ENCODE measurements around the gene GID8.
"Not testable (repeated sequence)": the region's sequence is repeated elsewhere in the genome, so short reads cannot be mapped to it uniquely, and the experiment has no call there.

GID8 gene

DNA sequence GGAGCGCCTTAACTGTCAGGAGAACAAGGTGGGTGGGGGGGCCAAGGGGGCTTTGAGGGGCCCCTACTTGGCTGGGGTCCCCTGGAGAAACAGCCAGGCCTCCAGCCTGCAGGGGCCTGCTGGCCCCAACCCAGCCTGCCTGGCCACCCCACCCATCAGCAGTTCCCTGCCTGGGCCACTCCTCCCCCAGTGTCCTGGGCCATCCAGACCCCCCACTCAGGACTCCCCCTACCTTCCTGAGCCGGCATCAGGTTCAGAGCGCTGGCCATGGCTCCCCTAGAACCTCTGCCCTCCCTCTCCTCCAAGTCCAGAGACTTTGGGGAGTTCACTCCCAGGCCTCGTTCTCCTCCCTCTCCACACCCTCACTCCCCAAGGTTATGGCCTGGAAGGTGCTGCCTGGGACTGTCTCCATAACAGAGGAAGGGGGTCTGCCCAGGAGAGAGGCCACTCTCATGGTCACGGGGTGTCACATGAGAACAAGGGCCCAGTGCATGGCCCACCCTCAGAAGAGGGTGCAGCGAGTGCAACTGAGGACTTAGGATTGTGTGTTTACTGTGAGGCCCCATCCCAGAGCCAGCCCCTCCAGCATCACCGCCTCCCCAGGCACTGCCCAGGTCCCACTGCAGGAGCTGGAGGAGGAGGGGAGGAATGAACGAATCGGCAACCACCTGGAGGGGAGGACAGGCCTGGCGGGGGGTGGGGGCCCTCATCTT lies 20.6 kb downstream of the GID8 start:
- DNase-seq (ENCODE audit: low read depth): no peak

DNA sequence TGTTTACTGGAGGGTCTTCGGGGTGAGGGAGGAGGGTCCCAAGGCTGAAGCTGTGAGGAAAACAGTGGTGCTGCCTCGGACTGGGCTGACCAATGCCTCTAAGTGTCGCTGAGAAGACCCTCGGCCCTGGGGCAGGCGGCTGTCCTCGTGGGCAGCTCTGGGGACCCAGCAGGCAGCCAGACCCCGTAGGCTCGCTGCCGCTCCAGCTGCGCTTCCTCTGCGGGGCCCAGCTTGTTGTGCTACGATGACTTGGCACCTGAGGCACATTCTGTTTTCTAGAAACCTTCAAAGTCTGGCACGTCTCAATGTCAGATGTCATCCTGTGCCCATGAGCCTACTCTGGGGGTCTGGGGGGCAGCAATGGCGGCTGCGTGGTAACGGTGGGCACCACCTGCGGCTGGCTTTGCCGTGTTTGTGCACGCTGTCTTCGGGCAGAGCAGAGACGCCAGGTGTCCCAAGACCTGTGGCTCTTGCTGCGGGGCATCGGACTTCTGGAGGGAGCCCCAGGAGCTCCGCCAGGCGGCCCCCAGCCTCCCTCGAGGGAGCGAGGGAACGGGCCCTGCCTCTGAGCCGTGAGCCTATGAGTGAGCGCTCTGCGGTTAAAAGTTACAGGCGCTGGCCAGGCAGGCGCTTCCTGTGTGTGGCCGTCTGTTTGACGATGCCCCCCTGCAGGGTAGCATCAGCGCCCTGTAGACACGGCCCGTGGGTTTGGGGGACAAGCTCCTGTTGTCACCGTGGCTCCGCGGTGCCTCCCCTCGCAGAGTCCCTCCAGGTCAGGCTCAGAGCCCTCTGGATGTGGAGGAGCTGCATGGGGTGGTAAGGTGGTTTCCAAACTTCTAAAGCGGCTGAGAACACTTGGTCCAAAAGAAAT lies 21.4 kb downstream of the GID8 start:
- no peak for DNase-seq (ENCODE audit: low read depth)

DNA sequence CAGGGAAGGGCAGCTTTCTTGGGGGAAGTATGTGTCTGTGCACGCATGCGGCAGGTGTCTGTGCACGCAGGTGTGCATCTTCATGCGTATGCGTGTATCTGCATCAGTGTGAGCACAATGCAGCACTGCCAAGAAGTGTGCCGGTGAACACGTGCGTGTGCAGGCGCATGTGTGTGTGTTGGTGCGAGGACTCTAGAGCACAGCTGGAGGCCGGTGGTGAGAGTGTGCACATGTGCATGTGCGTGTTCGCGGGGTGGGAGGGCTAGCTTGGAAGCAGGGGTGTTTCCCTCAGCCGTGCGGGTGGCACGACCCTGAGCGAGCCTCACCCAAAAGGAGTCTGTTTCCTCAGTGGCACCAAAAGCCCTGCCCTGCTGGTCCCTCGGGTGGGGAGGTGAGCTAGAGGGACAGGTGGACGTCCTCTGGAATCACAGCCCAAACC lies 22.1 kb downstream of the GID8 start:
- no peak for DNase-seq (ENCODE audit: low read depth)

- DNase-seq (ENCODE audit: low read depth): not testable (repeated sequence)
Observed at GRCh38 chr20:62960446-62961309, 22.7 kb downstream of the GID8 start.

DNA sequence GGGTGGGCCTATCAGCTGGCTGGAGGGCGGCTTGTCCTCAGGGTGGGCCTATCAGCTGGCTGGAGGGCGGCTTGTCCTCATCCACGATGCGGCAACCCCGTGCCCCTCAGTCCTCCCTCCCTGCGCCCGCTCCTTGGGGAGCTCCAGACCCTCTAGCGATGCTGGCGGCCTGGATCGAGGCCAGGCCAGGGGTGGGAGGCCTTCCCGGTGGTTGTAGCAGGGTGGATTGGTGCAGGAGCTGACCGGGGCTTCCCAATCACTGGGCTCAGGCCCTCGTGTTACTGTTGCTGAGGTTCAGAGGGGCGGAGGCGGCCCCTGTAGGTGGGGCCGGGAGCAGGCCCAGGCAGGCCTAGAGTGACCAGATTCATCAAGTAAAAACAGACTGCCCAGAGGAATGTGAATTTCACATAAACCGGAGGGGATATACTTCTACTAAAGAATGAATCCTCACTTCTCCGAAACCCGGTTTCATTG lies 23.4 kb downstream of the GID8 start:
- DNase-seq (ENCODE audit: low read depth): no peak

DNA sequence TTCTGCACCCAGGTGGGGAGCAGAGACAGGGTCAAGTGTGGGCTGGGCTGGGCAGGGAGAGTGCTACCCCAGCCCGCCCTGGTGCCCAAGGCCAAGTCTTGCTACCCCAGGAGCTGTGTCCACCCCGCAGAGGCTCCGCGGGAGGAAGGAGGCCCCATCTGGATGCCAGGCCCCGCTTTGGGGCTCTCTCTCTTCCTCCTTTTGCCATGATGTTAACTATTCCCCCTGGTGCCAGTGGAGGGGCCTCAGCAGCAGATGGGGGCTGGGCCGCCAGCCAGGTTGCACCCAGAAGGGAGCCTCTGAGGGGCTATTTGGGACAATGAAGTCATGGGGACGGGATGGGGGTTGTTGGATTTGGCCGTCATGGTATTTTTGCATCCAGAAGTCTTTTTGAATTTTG lies 23.9 kb downstream of the GID8 start:
- no peak for DNase-seq (ENCODE audit: low read depth)

GRCh38 chr20:62962221-62962879 lies 24.4 kb downstream of the GID8 start:
- no peak for DNase-seq (ENCODE audit: low read depth)

DNA sequence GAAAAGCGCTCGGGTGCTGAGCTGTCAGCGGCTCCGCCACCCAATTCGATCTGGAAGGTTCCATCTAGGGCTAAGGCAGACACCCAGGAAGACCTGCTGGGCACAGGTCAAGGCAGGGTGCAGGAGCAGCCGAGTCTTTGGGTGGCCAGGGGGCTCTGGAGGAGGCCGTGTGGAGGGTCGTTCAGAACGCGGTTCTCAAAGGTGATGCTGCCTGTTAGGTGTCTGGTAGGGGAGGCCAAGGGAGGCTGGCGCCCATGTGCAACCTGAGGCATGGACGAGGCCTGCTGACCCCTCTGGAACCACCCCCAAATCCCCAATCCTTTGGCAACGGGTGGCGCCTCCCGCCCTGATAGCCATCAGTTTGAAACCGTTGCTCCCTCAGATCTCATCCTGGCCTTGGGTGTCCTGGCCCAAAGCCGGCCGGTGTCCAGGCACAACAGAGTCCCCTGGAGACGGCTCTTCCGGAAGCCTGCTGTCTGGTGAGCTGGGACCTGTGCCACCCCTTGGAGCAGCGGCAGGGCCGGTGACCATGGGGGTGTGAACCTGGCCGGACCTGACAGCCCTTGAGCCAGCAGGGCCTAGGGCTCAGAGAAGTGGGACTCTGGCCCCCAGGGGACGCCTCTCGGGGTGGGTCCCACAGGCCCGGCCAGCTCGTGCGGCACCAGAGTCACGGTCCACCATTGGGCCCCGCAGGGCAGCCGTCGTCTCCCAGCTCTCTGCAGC lies 25.1 kb downstream of the GID8 start:
- no peak for DNase-seq (ENCODE audit: low read depth)

GRCh38 chr20:62963614-62964397 lies 25.9 kb downstream of the GID8 start:
- DNase-seq (ENCODE audit: low read depth): no peak

GRCh38 chr20:62964700-62965099 lies 26.8 kb downstream of the GID8 start:
- DNase-seq (ENCODE audit: low read depth): no peak

DNA sequence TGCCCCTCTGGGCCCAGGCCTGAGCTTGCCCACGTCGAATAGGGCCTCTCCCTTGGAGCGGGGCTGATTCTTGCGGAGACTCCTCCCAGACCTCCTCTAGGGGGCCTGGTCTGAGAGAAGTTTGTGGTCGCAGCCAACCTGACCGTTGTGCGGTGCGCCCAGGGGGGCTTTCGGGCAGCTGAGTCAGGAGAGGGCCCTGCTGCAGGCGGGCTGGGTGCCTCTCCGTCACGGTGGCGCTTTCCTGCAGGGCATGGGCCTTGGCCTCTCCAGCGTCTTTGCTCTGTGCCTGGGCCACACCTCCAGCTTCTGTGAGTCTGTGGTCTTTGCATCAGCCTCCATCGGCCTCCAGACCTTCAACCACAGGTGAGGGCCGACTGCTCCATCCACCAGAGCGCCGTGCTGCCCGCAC lies 27.4 kb downstream of the GID8 start:
- no peak for DNase-seq (ENCODE audit: low read depth)

DNA sequence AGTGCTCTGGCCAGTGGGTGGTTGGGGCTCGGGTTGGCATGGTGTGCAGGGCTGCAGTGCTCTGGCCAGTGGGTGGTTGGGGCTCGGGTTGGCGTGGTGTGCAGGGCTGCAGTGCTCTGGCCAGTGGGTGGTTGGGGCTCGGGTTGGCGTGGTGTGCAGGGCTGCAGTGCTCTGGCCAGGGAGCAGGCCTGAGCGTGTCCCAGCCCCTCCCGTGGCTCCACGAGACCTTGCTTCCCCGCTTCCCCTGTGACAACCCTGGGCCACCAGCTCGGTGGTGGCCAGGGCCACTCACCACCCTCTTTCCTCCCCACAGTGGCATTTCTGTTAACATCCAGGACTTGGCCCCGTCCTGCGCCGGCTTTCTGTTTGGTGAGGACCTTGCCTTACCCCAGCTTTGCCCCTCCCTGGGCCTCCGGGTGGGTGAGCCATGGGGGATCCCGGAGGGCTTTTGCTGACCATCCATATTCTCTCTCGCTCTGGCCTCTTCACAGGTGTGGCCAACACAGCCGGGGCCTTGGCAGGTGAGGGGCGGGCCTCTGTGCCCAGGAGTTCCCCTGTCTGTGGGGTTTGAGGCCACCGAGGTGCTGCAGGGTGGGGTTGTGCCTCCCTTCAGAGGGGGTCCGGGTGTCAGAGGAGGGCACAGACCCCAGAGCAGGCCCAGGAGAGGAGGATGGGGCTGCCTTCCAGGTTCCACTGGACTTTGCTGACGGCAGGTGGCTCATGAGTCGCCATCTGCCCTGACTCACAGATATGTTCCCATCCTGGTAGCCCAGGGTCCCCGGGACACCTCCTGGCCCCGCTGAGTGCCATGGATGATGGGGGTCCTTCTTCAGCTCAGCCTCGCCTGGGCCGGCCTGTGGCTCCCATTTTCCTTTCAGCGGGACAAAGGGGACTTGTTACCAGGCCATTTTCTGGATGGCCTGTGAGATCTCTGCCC lies 28.5 kb downstream of the GID8 start:
- no peak for DNase-seq (ENCODE audit: low read depth)

DNA sequence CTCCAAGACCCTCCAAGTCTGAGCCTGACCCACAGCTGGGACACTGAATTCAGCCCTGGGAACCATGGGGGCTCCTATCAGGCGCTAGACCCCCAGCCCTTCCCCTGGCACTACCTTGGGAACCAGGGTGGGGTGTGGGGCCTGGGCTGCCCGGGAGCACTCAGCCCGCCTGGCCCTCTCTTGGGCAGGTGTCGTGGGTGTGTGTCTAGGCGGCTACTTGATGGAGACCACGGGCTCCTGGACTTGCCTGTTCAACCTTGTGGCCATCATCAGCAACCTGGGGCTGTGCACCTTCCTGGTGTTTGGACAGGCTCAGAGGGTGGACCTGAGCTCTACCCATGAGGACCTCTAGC lies 29.2 kb downstream of the GID8 start:
- DNase-seq (ENCODE audit: low read depth): no peak

DNA sequence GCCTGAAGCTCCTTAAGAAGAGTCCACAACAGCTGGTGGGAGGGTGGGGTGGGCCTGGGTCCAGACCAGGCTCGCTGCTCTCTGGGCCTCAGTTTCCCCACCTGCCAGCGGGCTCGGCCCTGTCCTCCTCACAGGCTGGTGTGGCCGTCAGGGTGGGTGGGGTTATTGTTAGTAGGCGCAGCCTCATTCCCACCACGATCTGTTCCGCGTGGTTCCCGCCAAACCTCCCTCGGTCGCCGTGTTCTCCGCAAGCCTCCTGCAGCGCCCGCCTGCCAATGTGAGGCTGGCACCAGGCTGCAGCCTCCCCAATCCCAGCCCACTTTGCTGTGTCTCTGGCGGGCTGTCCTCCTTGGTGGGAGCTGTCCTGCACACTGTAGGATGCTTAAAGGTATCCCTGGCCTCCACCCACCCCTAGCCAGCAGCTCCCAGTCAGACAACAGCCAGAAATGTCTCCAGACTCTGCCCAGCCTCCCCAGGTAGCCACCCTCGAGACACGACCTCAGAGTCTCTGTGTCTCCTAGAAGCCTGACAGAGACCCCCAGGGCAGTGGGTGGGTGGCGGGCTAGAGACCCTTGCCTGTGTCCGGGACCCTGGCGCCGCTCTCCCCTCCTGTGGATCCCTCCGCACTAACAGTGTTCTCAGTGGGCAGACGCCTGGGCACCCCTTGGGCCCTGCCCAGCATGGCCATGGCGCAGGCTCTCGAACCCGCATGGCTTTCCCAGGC lies 29.8 kb downstream of the GID8 start:
- no peak for DNase-seq (ENCODE audit: low read depth)

DNA sequence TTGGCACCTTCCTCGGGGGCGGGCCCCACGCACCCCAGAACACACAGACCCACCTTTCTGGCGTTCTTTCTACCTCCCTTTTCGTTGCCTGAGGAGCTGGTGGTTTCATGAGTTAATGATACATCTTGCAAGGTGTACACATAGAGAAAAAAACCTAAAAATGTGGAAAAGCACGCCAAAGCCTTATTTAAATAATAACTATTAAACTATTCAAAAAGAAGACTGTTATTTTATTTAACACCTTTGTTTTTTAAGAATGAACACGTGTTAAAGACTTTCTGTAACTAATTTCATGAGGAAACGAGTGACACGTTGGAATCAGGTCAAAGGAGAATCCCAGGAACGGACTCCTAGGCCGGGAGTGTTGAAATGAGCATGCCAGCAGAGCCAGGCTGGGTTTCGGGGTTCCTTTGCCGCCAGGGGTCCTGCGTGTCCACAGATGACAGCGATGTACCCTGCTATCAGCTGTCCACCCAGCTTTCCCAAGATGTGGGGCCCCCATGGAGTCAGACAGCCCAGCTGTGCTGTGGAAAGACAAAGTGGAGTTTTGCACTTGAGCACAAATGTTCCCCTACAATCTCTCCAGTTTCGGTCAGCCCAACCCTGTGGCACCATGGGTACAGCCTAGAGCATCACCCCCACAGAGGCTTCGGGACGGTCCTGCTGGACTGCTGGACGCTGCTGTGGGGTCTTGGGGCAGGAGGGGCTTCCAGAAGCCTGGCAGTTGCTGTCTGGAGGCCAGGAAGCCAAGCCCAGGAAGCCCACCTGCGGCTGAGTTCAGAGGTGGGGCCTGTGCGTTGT lies 30.6 kb downstream of the GID8 start:
- DNase-seq (ENCODE audit: low read depth): no peak

GRCh38 chr20:62969179-62969760 lies 31.3 kb downstream of the GID8 start:
- DNase-seq (ENCODE audit: low read depth): no peak

- DNase-seq (ENCODE audit: low read depth): no peak
Observed at GRCh38 chr20:62969939-62970306, 32.0 kb downstream of the GID8 start.
